K562 (cell line): ENCODE results near the gene HOXB1. TPM values are rescaled to one million over a fixed set of nuclear protein-coding genes. Genes with fewer than 3 reads are reported as not detected.

Source experiments
- CREB3L1 ChIP-seq: fragments of 450-650 bp; IDR thresholded peaks from 2 replicates; pipeline ENCODE4 v1.6.1; 2014; ENCODE audit warnings: low read depth, mild to moderate bottlenecking, moderate library complexity, borderline replicate concordance
- ERF ChIP-seq: fragments of 450-650 bp; formaldehyde crosslinking; IDR thresholded peaks from 2 replicates; pipeline ENCODE4 v1.4.0; 2020; ENCODE audit warnings: mild to moderate bottlenecking, mixed read lengths
- GABPA ChIP-seq: fragments of 200-800 bp; sonication (Bioruptor generic); conservative IDR thresholded peaks from 2 replicates; pipeline ENCODE4 v1.6.1; 2016; ENCODE audit warnings: low read depth, missing genetic modification characterization, missing compliant biosample characterization
- REST ChIP-seq, 2 experiments: fragments of 450-650 bp; formaldehyde crosslinking in 1 of 2; IDR thresholded peaks; 2 replicates each; pipeline versions ENCODE4 v1.4.0 to v1.6.1; 2014 to 2020; ENCODE audit warnings: mild to moderate bottlenecking in 2 of 2, borderline replicate concordance in 1 of 2, low read depth in 1 of 2
- SIN3A ChIP-seq, 2 experiments: fragments of 150-350 bp in 1 of 2; IDR thresholded peaks; 2 replicates each; pipeline ENCODE4 v1.6.1; 2011 to 2016; ENCODE audit warnings: borderline replicate concordance in 2 of 2, low read depth in 2 of 2, low read length in 2 of 2, mild to moderate bottlenecking in 2 of 2, moderate library complexity in 2 of 2; ENCODE audit not compliant: control insufficient read depth in 1 of 2
- SMAD2 ChIP-seq: fragments of 150-350 bp; IDR thresholded peaks from 2 replicates; pipeline ENCODE4 v1.6.1; 2014; ENCODE audit warnings: low read depth, mild to moderate bottlenecking, low read length
- TARDBP ChIP-seq: fragments of 450-650 bp; IDR thresholded peaks from 2 replicates; pipeline ENCODE4 v1.6.1; 2016
- UBTF ChIP-seq, 2 experiments: IDR thresholded peaks; 2 replicates each; pipeline ENCODE4 v1.6.1; 2012; ENCODE audit warnings: improper control_type of control experiment in 2 of 2, low read depth in 2 of 2, low read length in 2 of 2, borderline replicate concordance in 1 of 2
- USF2 ChIP-seq: sonication (generic); formaldehyde crosslinking; IDR thresholded peaks from 2 replicates; pipeline ENCODE4 v1.5.0; 2020; ENCODE audit warnings: missing genetic modification reagents
- XRCC5 ChIP-seq: fragments of 200-400 bp; formaldehyde crosslinking; IDR thresholded peaks from 2 replicates; pipeline ENCODE4 v1.6.1; 2017; ENCODE audit warnings: low read depth, mild to moderate bottlenecking, low read length
- ZBTB7A ChIP-seq: IDR thresholded peaks from 2 replicates; pipeline ENCODE4 v1.6.1; 2011; ENCODE audit warnings: low read depth, mild to moderate bottlenecking, low read length, moderate library complexity, borderline replicate concordance; ENCODE audit not compliant: control insufficient read depth
- polyA plus RNA-seq, 8 experiments: library from polyadenylated mRNA; depleted of rRNA in 4 of 8; stranded (reverse) in 5 of 8; unstranded in 3 of 8; fragments of >200 nt; fragmentation: Nextera tagmentation in 2 of 8; fragmentation: Illumina TruSeq in 1 of 8; extraction: Ambion mirVana in 2 of 8; extraction: Trizol in 1 of 8; gene quantifications; 2 replicates each; pipeline versions ENCODE4 v1.2.1 to v1.2.3, GENCODE V29; 2011 to 2014; ENCODE audit warnings: inconsistent platforms in 1 of 8, missing spikeins in 1 of 8
- total RNA-seq, 7 experiments: library from RNA; depleted of rRNA in 6 of 7; stranded (reverse); fragments of >200 nt in 6 of 7; fragmentation: Illumina TruSeq in 2 of 7; extraction: Trizol in 2 of 7; gene quantifications; 2 replicates each; pipeline versions ENCODE4 v1.2.1 to v1.2.3, GENCODE V29; 2011 to 2021; ENCODE audit warnings: low replicate concordance in 1 of 7

Gene HOXB1
- total and polyA plus RNA-seq, 9 of the 15 experiments (the other 6 are each of a cell fraction or from before 2014, with no cell fraction given), result 0.04 TPM; not detected in 8

- TF ChIP-seq REST (IDR thresholded peaks at IDR 0.05; ENCODE audit: borderline replicate concordance) (peak; percentile 55), REST (CRISPR knock-in tag; IDR thresholded peaks at IDR 0.05; ENCODE audit: low read depth) (no peak), ERF (CRISPR knock-in tag) (peak; percentile 58; the same call in 1 of the 2 replicates), SMAD2 (no peak), SIN3A (IDR thresholded peaks at IDR 0.05; ENCODE audit: borderline replicate concordance in 2 of 2, control insufficient read depth in 1 of 2, low read depth in 2 of 2, low read length in 2 of 2) (0 out of 4 replicates have a peak, but pooled peaks of 1 of the 2 experiments have one; percentile 58), TARDBP (no peak), XRCC5 (no peak), UBTF (IDR thresholded peaks at IDR 0.05; ENCODE audit: borderline replicate concordance in 1 of 2, low read depth in 2 of 2, low read length in 2 of 2) (peak; percentile 54 to 80; a peak in 2 of 4 replicates), ZBTB7A (peak; percentile 79; the same call in 1 of the 2 replicates), GABPA (tag) (peak; percentile 41; the same call in 1 of the 2 replicates), CREB3L1 (no peak), USF2 (CRISPR knock-in tag) (peak; percentile 95)
Observed at GRCh38 chr17:48577946-48578615, 47.3 kb upstream of the HOXB1 start, which contains the start of gene HOXB4 (continued).
